Measurements from ENCODE around the gene MAN2C1.
"Not testable (repeated sequence)": the region's sequence is repeated elsewhere in the genome, so short reads cannot be mapped to it uniquely, and the experiment has no call there.

Gene MAN2C1

DNA sequence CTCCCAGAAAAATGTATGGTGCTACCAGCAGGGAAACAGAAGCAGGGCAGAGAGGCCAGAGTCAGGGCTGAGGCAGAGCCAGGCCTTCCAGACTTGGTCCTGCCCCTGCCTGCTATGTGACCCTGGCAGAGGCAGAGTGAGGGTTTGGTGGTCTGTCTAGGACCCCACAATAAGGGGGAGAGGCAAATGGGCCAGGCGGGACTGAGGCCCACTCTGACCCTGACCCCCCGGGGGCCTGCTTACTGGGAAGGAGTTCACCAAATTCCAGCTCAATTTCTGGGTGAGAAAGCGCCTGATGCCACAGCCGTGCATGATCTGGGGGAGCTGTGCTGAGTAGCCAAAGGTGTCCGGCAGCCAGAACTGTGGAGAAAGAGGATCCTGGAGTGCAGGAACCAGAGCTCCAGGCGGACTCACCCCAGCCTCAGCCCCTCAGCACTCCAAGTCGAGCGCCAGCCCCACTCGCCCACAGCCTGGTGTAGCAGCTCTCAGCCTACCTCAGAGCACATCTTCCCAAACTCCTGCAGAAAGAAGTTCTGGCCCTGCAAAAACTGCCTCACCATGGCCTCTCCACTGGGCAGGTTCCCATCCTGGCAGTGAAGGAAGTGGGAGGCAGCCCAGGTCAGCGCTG lies 6.9 kb downstream of the MAN2C1 start:
- DNase-seq, result no peak

DNA sequence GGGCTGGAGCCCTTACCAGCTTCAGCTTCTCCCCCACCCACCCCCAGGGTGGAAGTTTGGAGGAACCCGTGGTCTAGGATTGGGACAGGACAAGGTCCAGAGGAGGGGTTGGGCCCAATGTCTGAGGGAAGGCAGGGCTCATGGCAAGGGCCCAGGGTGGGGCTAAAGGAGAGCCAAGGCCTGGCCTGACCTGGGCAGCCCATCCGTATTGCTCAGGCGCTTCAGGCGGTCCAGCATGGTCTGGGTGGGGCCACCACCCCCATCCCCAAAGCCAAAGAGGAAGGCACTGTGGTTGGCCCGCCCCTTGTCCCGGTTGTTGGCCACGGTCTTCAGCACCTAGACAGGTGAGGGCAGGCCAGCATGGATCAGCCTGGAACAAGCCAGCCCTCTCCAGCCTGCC lies 7.6 kb downstream of the MAN2C1 start:
- DNase-seq, result no peak

DNA sequence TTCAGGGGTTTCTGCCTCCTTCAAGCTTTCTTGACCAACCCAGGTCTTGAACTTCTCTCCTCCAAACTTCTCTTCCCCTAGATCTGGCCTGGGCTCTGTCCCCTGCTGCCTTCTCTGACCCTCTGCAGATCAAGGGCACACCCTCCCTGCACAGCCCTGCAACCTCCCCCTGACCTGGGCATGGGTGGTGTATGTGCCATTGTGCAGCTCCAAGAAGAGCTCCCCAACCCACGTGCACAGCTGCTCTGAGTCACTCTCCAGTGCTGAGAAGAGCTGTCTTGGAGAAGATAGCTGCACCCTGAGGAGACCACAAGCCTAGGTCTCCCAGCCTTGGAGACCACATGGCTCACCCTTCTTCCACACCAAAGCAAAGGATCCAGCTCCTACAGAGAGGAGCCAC lies 8.0 kb downstream of the MAN2C1 start:
- peak in 12 of 56 donors; percentile 12 to 58 (median 32) for DNase-seq

DNA sequence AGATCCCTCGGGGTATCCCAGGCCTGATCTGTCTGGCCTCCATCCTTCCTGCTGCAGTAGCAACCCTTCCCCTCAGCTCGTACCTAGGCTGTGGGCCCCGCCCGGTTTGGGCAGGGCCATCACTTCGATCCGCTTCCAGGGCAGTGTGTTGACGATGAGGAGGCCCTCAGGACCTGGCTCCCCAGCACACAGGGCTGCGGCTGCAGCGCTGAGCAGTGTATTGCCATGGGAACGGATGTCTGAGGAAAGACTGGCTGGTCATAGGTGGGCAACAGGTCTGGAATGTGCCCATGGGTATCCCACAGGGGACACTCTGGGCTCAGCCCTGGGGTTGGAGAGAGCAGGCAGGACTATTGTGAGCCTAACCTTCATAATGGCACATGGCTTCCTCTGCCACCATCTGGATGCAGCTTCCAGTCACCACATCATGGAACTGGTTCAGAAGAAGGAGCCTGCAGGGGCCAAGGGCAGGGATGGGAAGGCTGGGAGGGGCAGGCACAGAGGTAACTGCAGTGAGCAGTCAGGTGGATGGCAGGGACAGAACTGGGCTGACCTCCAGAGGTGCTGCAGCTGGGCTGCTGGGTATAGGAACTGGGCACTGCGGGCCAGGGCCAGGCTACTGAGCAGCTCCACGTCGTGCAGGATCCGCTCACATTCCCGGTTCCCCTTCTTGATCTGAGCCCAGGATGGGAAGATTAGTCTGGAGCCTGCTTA lies 8.7 kb downstream of the MAN2C1 start:
- DNase-seq, result no peak

- no peak for DNase-seq
These were observed 9.5 kb downstream of the MAN2C1 start for GRCh38 chr15:75358771-75359536.

DNA sequence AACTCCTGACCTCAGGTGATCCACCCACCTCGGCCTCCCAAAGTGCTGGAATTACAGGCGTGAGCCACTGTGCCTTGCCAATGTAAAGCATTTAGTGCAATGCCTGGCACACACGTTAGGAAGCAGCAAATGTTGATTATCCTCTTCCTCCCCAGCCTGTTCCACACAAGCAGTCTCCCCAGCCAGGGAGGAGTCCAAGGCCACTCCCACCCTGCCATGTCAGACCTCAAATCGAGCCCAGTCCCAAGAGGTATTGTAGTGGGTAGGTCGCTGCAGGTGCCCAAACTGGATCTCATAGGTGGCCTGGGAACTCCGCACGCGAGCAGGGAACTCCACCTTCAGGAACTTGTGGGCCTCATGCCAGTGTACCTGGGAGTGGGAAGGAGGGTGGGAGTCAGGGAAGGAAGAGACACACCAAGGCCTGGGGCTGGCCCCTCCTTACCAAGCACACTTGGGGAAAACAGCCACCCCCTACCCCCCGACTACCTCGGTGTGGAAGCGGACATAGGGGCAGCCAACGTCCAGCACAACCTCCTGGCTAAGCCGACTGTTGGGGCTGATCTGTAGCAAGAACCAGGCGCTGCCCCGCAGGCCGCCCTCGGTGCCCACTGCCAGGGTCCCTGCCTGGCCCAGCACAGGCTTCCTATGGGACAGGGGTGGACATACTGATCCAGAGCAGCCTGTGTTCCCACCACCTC lies 10.3 kb downstream of the MAN2C1 start:
- no peak for DNase-seq

DNA sequence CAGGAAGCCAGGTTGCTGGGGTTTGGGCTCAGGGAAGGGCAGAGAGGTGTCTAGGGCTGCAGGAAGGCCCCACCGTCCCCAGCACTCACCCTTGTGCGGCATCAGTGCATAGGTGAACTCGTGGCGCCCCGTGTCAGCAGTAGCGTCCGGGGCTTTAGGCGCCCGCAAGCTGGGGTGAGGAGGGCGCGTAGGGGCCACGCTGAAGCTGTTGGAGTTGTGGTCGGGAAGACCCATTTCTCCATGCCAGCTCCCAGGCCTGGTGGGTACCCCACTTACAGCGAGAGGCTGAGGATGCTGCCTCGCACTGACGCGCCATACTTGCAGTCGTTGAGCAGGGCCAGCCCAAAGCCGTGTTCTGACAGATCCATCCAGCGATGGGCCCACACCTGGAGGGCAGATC lies 11.9 kb downstream of the MAN2C1 start:
- DNase-seq, result no peak

DNA sequence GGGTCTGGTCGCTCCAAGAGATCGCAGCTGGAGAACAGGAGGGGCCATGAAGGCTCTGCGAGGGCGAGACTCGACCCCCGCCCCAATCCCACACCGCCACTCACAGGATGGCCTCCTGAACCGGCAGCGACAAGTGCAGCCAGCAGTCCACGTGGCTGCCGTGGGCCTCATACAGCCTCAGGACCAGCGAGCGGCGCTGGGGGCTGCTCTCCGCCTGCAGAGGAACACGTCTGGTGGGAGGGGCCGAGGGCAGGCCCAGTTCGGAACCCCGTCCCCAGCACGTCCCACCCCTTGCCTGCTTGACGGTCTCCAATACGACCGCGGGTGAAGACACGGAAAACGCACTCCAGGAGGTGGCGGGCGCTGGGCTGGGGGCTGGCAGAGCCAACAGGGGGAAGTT lies 12.4 kb downstream of the MAN2C1 start:
- DNase-seq, result no peak

DNA sequence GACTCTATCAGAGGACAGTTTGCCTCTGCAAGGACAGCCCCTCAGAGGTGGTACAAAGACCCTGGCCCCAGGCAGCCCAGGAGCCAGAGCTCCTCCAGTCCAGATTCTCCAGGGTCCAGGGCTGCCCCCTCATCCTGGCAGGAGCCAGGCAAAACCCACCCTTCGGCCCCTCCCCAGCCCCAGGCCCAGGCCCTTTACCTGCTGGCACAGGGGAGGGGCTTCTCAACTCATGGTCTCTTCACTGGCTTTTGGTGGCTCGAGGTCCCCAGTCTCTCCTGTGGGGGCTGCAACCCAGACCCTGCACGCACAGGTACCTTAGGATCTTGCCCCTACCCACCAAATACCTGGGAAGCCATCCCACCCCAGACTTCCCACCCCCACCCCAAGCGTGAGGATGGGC lies 13.0 kb downstream of the MAN2C1 start:
- DNase-seq, result no peak

DNA sequence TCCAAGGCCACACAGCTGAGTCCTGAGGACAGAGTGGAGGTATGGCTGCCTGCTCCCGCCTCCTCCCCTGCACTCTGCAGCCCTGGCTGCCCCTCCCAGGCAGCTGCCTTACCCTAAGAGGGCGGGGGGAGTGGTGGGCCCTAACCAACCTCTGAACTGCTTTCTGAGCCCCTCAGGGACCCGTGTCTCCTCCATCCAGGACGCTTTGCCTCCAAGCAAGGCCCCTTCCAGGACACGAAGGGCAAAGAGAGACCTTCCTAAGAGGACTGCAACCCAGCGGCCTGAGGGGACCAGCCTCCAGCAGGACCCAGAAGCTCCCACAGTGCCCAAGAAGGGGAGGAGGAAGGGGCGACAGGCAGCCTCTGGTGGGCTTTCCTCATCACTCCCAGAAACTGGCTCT lies 14.0 kb downstream of the MAN2C1 start:
- no peak for DNase-seq

GRCh38 chr15:75353604-75354003 lies 14.8 kb downstream of the MAN2C1 start:
- no peak for DNase-seq

GRCh38 chr15:75352186-75353080 lies 16.0 kb downstream of the MAN2C1 start:
- no peak for DNase-seq

GRCh38 chr15:75350601-75351361 lies 17.6 kb downstream of the MAN2C1 start:
- DNase-seq, result no peak

DNA sequence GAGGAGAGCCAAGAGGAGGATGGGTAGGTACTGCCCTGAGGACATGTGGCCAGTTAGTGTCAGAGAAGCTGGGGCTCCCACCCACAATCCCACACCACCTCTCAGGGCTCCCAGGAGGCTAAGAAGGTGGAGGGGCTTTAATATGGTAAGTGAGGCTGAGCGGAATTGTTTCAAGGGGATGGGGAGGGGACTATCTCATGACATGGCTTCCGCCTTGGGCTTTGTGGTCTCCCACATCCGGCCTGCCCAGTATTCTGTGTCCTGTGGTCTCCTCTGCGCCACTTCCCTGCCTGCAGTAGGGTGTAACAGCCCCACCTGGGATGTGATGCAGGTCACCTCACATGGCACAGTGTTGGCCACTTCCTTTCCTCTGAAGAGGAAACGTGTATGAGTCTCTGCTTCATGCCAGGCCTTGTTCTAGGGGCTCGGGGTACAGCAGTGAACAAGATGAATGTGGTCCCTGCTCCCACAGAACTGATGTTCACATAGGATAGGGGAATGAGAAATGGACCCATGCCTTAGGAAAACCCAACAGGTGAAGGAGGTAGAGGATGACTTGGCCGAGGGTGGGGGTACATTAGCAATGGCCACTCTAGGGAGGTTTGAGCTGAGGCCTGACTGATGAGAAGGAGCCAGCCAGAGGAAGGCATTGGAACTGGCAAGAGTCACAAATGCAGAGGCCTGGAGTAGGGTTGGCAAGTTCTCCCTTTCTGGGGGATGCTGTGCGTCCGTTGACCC lies 18.4 kb downstream of the MAN2C1 start:
- DNase-seq, result no peak

GRCh38 chr15:75349351-75349669 lies 19.1 kb downstream of the MAN2C1 start:
- DNase-seq, result not testable (repeated sequence)

GRCh38 chr15:75348562-75349350 lies 19.7 kb downstream of the MAN2C1 start:
- peak in 5 of 56 donors; percentile 4 to 41 (median 25) for DNase-seq

DNA sequence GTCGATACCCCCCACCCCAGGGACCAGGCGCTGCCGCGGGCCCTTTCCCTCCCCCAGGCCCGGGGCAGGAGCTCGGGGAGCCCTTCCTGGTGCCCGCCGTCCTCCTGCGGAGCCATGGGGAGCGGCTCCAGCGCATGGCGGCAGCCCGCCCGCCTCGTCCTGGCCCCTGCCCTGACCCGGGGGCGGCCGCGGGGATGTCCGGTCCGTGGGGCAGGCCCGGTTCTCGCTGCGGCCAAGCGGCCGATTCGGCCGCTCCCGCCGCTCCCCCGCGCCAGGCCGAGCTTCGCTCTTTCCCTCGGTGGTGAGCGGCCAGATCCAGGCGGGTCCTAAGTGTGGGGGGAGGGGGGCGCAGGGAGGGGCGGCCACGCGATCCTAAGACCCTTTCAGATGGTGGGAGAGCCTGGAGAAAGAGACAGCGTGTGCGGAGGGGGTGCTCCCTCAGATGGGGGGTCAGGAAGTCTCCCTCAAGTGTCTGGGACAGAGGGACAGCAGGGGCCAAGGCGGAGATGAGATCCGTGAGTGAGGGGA lies 20.3 kb downstream of the MAN2C1 start:
- DNase-seq, result peak in 1 of 56 donors; percentile 37
